SU-DHL-6 (cell line): ENCODE results near the gene PHLDB2.

Experiments
- H2AFZ ChIP-seq: fragments of 200-600 bp; sonication (generic); 2 replicates; pipeline ENCODE4 v1.6.1; 2014; ENCODE audit warnings: low read depth, mild to moderate bottlenecking, moderate library complexity, mixed read lengths, antibody characterized with exemption, low read length; ENCODE audit not compliant: severe bottlenecking
- H3F3A ChIP-seq: fragments of 200-600 bp; shearing (Covaris generic); 2 replicates; pipeline ENCODE4 v1.6.0; 2016; ENCODE audit warnings: antibody characterized with exemption, mild to moderate bottlenecking; ENCODE audit not compliant: insufficient read depth
- H3K27ac ChIP-seq: fragments of 200-600 bp; sonication (generic); 2 replicates; pipeline ENCODE4 v1.5.1; 2016; ENCODE audit warnings: low read depth, mild to moderate bottlenecking, low read length, moderate library complexity, mixed read lengths
- H3K27me3 ChIP-seq: fragments of 200-600 bp; sonication (generic), shearing (Covaris generic); 2 replicates; pipeline ENCODE4 v1.6.0; 2014; ENCODE audit warnings: mild to moderate bottlenecking, low read length
- H3K36me3 ChIP-seq: fragments of 200-600 bp; sonication (generic); 2 replicates; pipeline ENCODE4 v1.6.1; 2014; ENCODE audit warnings: mild to moderate bottlenecking, low read length, mixed read lengths
- H3K4me2 ChIP-seq: fragments of 300-600, 200-600 bp; shearing (Covaris generic), sonication (generic); 2 replicates; pipeline ENCODE4 v1.6.0; 2014; ENCODE audit warnings: low read length, low read depth, mild to moderate bottlenecking; ENCODE audit not compliant: poor library complexity, severe bottlenecking
- H3K4me3 ChIP-seq: fragments of 200-600 bp; sonication (generic); 2 replicates; pipeline ENCODE4 v1.5.1; 2014; ENCODE audit warnings: antibody characterized with exemption, low read length, mild to moderate bottlenecking, mixed read lengths; ENCODE audit not compliant: insufficient read depth, poor library complexity, severe bottlenecking
- H3K79me2 ChIP-seq: fragments of 200-600 bp; sonication (generic); 2 replicates; pipeline ENCODE4 v1.6.1; 2014; ENCODE audit warnings: mild to moderate bottlenecking, low read length, moderate library complexity; ENCODE audit not compliant: insufficient read depth
- H3K9ac ChIP-seq: fragments of 200-600 bp; sonication (generic); 2 replicates; pipeline ENCODE4 v1.7.0; 2014; ENCODE audit warnings: mild to moderate bottlenecking, low read length
- H3K9me2 ChIP-seq: fragments of 200-600 bp; sonication (generic); replicated peaks from 2 replicates; pipeline ENCODE4 v1.6.1; 2014; ENCODE audit warnings: low read length; ENCODE audit not compliant: insufficient read depth
- H3K9me3 ChIP-seq: fragments of 200-600 bp; sonication (generic); 2 replicates; pipeline ENCODE4 v1.6.1; 2014; ENCODE audit warnings: low read length, mixed read lengths; ENCODE audit not compliant: insufficient read depth
- H4K20me1 ChIP-seq: fragments of 200-600 bp; sonication (generic); 2 replicates; pipeline ENCODE4 v1.6.1; 2014; ENCODE audit warnings: low read depth, mild to moderate bottlenecking, antibody characterized with exemption, low read length, moderate library complexity, mixed read lengths
- EZH2phosphoT487 ChIP-seq: fragments of 200-600 bp; sonication (generic), shearing (Covaris generic); conservative IDR thresholded peaks from 2 replicates; pipeline ENCODE4 v1.6.1; 2018; ENCODE audit warnings: mild to moderate bottlenecking, antibody characterized with exemption, low read length, moderate library complexity, mixed read lengths
- TF ChIP-seq, protein P1 (sequence below): fragments of 200-600 bp; sonication (generic); IDR thresholded peaks from one replicate; pipeline ENCODE4 v1.5.1; 2017; ENCODE audit warnings: antibody characterized with exemption, mild to moderate bottlenecking, low read length, moderate library complexity; ENCODE audit not compliant: insufficient read depth, poor library complexity, severe bottlenecking

The PHLDB2 gene

DNA sequence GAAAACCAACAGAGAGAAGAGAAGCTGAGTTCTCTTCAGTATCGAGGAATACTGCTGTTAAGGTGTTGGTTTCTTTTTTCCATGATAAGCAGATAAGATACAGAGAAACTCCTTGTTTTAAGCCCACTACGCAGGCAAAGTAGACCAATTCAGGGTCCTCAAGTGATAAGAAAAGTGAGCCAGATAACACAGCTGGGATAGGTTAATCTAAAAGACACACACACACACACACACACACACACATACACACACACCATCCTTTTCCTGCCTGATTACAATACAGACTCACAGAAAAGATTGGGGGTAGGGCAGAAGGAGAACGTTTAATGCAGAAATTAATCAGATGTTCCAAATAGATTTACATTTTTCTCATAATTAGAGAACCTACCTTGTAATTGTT is 6.5 kb upstream of the PHLDB2 start:
- Histone ChIP-seq H3K4me2 (no peak overlapping the region), H3K79me2 (no peaks in the 10 kb centered on the region), H3K27me3 (no peaks in the 10 kb centered on the region), H3K27ac (no peak overlapping the region), H3K9me2 (no peaks in the 10 kb centered on the region), H3K9ac (no peak overlapping the region), H3K9me3 (no peaks in the 10 kb centered on the region), H3F3A (no peaks in the 10 kb centered on the region), H3K36me3 (no peaks in the 10 kb centered on the region), H3K4me3 (no peak overlapping the region), H4K20me1 (no peaks in the 10 kb centered on the region), H2AFZ (no peak overlapping the region)
- TF ChIP-seq, protein P1, sequence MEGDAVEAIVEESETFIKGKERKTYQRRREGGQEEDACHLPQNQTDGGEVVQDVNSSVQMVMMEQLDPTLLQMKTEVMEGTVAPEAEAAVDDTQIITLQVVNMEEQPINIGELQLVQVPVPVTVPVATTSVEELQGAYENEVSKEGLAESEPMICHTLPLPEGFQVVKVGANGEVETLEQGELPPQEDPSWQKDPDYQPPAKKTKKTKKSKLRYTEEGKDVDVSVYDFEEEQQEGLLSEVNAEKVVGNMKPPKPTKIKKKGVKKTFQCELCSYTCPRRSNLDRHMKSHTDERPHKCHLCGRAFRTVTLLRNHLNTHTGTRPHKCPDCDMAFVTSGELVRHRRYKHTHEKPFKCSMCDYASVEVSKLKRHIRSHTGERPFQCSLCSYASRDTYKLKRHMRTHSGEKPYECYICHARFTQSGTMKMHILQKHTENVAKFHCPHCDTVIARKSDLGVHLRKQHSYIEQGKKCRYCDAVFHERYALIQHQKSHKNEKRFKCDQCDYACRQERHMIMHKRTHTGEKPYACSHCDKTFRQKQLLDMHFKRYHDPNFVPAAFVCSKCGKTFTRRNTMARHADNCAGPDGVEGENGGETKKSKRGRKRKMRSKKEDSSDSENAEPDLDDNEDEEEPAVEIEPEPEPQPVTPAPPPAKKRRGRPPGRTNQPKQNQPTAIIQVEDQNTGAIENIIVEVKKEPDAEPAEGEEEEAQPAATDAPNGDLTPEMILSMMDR: no peak
- TF ChIP-seq EZH2phosphoT487: no peak

DNA sequence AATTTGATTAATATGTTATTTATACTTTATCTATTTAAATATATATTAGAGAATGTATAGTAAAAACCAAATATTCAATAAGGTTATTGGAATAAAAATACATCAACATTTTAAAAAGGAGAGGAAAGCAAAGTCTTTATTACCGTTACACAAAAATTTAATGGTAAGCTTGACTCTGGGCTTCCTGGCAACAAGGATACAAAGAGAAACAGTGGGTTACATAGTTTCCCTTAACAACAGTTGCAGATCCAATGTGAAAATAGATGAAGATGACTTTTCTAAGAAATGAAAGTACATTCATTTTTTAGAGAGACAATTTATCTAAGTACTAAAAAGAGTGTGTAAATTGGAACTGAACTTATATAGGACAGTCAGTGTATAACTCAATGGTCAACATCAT is 6.0 kb upstream of the PHLDB2 start:
- Histone ChIP-seq H3K9me3 (no peaks in the 10 kb centered on the region), H4K20me1 (no peaks in the 10 kb centered on the region), H3K27ac (no peak overlapping the region), H3K4me3 (no peak overlapping the region), H3F3A (no peaks in the 10 kb centered on the region), H3K79me2 (no peaks in the 10 kb centered on the region), H3K4me2 (no peak overlapping the region), H2AFZ (no peak overlapping the region), H3K9ac (no peak overlapping the region), H3K9me2 (no peaks in the 10 kb centered on the region), H3K27me3 (no peaks in the 10 kb centered on the region), H3K36me3 (no peaks in the 10 kb centered on the region)
- TF ChIP-seq, protein P1: no peak
- TF ChIP-seq EZH2phosphoT487: no peak

DNA sequence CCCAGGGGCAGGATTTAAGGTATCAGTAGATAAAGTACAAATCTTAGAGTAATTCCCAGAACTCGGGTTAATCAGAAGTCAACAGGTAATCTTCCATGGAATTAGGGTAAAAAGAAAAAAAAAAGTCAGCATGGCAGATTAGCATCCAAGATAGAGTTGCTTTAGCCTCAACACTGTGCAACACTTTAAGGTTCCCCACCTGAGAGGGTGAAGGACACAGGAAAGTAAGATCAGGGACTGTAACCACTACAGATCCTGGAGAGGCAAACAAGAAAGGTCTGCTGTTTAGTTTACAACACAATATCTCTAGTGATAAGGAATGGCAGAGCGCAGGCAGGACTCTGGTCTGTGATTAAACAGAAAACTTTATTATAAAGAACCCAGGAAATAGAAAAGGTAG is 4.1 kb upstream of the PHLDB2 start:
- Histone ChIP-seq H3K9me2 (no peaks in the 10 kb centered on the region), H3K4me2 (no peak overlapping the region), H3K27me3 (no peaks in the 10 kb centered on the region), H3K27ac (no peak overlapping the region), H3K79me2 (no peaks in the 10 kb centered on the region), H3K9me3 (no peaks in the 10 kb centered on the region), H3K9ac (no peak overlapping the region), H4K20me1 (no peaks in the 10 kb centered on the region), H3K36me3 (no peaks in the 10 kb centered on the region), H3K4me3 (no peak overlapping the region), H2AFZ (no peak overlapping the region), H3F3A (0 out of 2 replicates have a peak, but pooled peaks cover 3% of the 10 kb centered on the region)
- no peak for TF ChIP-seq EZH2phosphoT487
- TF ChIP-seq, protein P1: no peak

DNA sequence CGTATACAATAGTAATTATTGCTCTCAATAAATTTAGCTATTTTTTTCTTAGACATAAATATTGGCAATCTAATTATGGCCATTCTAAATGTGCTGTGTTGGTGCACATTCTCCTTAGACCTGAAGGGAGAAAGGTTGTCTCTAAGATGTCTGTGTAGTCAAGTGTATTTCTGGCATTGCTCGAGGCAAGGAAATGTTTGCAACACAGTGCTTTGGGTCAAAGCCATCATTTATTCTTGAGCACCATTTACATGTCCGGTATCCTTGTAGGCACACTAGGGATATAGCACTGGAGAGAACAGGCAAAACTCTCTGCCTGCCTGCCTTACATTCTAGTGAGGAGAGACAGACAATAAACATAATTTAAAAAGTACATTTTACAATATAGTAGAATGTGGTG is 2.6 kb upstream of the PHLDB2 start:
- H3K9me2 ChIP-seq: no peaks in the 10 kb centered on the region
- H3K27ac ChIP-seq: no peak overlapping the region
- no peaks in the 10 kb centered on the region for H3K79me2 ChIP-seq
- H3K4me2 ChIP-seq: no peak overlapping the region
- no peaks in the 10 kb centered on the region for H3K9me3 ChIP-seq
- no peaks in the 10 kb centered on the region for H3K27me3 ChIP-seq
- H3F3A ChIP-seq: peaks cover 7% of the 10 kb centered on the region; the same call in 1 of the 2 replicates
- TF ChIP-seq, protein P1: no peak
- H3K36me3 ChIP-seq: no peaks in the 10 kb centered on the region
- no peak overlapping the region for H3K9ac ChIP-seq
- H3K4me3 ChIP-seq: no peak overlapping the region
- no peak overlapping the region for H2AFZ ChIP-seq
- no peaks in the 10 kb centered on the region for H4K20me1 ChIP-seq
